SH-SY5Y (cell line): ENCODE results near the gene INSM1.

Experiments used
- GATA2 ChIP-seq: IDR thresholded peaks from 2 replicates; pipeline ENCODE4 v1.6.1; 2011; ENCODE audit warnings: mild to moderate bottlenecking, low read depth, low read length
- GATA3 ChIP-seq: IDR thresholded peaks from 2 replicates; pipeline ENCODE4 v1.6.1; 2011; ENCODE audit warnings: low read depth, mild to moderate bottlenecking, low read length, moderate library complexity

DNA sequence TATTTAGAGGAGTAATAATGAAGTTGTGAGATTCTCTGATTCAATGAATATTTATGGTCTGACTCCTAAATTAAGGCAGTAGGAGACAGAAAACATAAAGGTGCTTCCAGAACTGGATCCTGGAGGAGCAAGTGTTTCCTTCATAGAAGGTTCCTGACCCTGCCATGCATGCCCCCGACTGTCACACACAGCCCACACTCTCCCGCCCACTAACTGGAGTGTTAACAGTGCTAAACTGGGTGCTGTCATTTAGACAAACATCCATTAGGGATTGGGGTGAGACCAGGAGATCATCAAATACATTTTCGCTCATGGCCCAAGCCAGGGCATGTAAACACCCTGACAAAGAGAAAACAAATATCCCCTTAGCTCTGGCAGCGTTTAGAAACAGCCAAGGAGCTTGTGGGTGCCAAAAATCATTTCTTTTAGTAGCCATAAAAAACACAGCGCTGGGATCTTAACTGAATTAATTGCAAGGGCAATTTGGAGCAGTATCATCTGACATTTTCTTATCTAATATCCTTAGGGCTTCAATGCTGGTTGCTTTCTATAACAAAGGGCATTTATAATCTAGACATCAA lies 46.8 kb downstream of the INSM1 start:
- no peak for TF ChIP-seq GATA2
- no peak for TF ChIP-seq GATA3
